ENCODE results near the gene ARHGAP25.

DNA sequence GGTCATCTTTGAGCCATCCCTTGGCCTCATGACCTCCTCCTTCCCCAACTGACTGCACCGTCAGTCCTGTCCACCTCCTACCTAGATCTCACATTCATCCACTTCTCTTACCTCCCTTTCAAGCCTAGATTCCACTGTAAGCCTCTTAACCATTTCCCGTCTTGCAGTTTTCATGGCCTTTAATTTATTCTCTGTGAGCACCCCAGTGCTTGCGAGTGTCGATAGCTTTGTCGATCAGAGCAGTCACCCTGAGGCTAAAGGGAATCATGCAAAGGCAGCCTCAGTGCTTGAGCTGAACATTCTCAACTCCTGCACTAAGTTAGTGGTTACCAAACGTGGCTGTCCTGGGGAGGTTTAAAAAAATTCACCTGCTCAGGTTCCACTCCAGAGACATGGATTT lies 14.7 kb downstream of the ARHGAP25 start:
- TF ChIP-seq POLR2A (IDR thresholded peaks at IDR 0.05) = no peak
- TF ChIP-seq, protein P1, sequence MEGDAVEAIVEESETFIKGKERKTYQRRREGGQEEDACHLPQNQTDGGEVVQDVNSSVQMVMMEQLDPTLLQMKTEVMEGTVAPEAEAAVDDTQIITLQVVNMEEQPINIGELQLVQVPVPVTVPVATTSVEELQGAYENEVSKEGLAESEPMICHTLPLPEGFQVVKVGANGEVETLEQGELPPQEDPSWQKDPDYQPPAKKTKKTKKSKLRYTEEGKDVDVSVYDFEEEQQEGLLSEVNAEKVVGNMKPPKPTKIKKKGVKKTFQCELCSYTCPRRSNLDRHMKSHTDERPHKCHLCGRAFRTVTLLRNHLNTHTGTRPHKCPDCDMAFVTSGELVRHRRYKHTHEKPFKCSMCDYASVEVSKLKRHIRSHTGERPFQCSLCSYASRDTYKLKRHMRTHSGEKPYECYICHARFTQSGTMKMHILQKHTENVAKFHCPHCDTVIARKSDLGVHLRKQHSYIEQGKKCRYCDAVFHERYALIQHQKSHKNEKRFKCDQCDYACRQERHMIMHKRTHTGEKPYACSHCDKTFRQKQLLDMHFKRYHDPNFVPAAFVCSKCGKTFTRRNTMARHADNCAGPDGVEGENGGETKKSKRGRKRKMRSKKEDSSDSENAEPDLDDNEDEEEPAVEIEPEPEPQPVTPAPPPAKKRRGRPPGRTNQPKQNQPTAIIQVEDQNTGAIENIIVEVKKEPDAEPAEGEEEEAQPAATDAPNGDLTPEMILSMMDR (IDR thresholded peaks at IDR 0.05) = no peak
- no peak for TF ChIP-seq EP300 (IDR thresholded peaks at IDR 0.05)
